CD4-positive, alpha-beta memory T cell (primary cell): ENCODE results near the gene CDC20. TPM values are rescaled to one million over a fixed set of nuclear protein-coding genes. Genes with fewer than 3 reads are reported as not detected.

Experiments used
- CTCF ChIA-PET: fragments of 350-600 bp; sonication (Branson Sonifier 250); formaldehyde crosslinking; loops from one replicate; lab custom pipeline; 2021; ENCODE audit warnings: inconsistent platforms; ENCODE audit not compliant: partially characterized antibody; lab: Charles Lee
- POLR2A ChIA-PET: fragments of 350-600 bp; sonication (Branson Sonifier 250); formaldehyde crosslinking; loops from one replicate; lab custom pipeline; 2021; ENCODE audit not compliant: partially characterized antibody; lab: Charles Lee
- DNase-seq, 5 donors: peaks; one replicate each; pipeline versions ENCODE4 v3.0.0 to v3.0.0-alpha.2; 2020 to 2022; ENCODE audit warnings: mixed read lengths in 1 of 5
- H3K27ac ChIP-seq: one replicate; pipeline ENCODE4 v1.7.0; 2013; ENCODE audit warnings: low read depth, low read length
- H3K27me3 ChIP-seq: 2 replicates; pipeline ENCODE4 v1.7.0; 2013; ENCODE audit warnings: mild to moderate bottlenecking, low read length, moderate library complexity; ENCODE audit not compliant: insufficient read depth
- H3K36me3 ChIP-seq: 2 replicates; pipeline ENCODE4 v1.7.0; 2013; ENCODE audit warnings: mild to moderate bottlenecking, low read length, moderate library complexity; ENCODE audit not compliant: insufficient read depth
- H3K4me1 ChIP-seq: 2 replicates; pipeline ENCODE4 v1.7.0; 2013; ENCODE audit warnings: mild to moderate bottlenecking, low read length, moderate library complexity; ENCODE audit not compliant: insufficient read depth
- H3K4me3 ChIP-seq, 2 donors: one replicate each; pipeline ENCODE4 v1.7.0; 2013; ENCODE audit warnings: low read length in 2 of 2, mild to moderate bottlenecking in 1 of 2
- H3K9me3 ChIP-seq, 2 donors: one replicate each; pipeline ENCODE4 v1.7.0; 2013; ENCODE audit warnings: low read length in 2 of 2, control low read depth in 1 of 2; ENCODE audit not compliant: control insufficient read depth in 1 of 2
- H3K27ac Mint-ChIP-seq, 7 donors: one replicate each; pipeline ENCODE4 v1.8.0; 2020 to 2021; ENCODE audit warnings: mixed read lengths in 7 of 7, mild to moderate bottlenecking in 6 of 7, inconsistent platforms in 3 of 7, moderate library complexity in 3 of 7
- H3K27me3 Mint-ChIP-seq, 2 donors: one replicate each; pipeline ENCODE4 v1.8.0; 2020 to 2021; ENCODE audit warnings: mixed read lengths in 2 of 2
- H3K36me3 Mint-ChIP-seq, 2 donors: one replicate each; pipeline ENCODE4 v1.8.0; 2020 to 2021; ENCODE audit warnings: mixed read lengths in 2 of 2, inconsistent platforms in 1 of 2, mild to moderate bottlenecking in 1 of 2
- H3K4me1 Mint-ChIP-seq, 4 donors: one replicate each; pipeline ENCODE4 v1.8.0; 2020 to 2021; ENCODE audit warnings: mixed read lengths in 4 of 4, mild to moderate bottlenecking in 1 of 4
- H3K4me3 Mint-ChIP-seq, 8 donors: one replicate each; pipeline ENCODE4 v1.8.0; 2020 to 2021; ENCODE audit warnings: mixed read lengths in 8 of 8, mild to moderate bottlenecking in 7 of 8, moderate library complexity in 6 of 8, inconsistent platforms in 3 of 8
- H3K9me3 Mint-ChIP-seq, 8 donors: one replicate each; pipeline ENCODE4 v1.8.0; 2020 to 2021; ENCODE audit warnings: mixed read lengths in 8 of 8, mild to moderate bottlenecking in 5 of 8, inconsistent platforms in 3 of 8, moderate library complexity in 1 of 8
- intact Hi-C: fragments of 100-400 bp; cut with micrococcal nuclease; formaldehyde crosslinking; loops from one replicate; pipeline ENCODE4 v1.15.1; 2023
- polyA plus RNA-seq, 2 donors: library from polyadenylated mRNA; unstranded; fragments of 300-500 nt; fragmentation: Illumina TruSeq; gene quantifications; one replicate each; pipeline ENCODE4 v1.2.3, GENCODE V29; 2021
- total RNA-seq, 2 experiments: library from RNA; stranded (reverse); gene quantifications; one replicate each; pipeline ENCODE4 v1.2.3, GENCODE V29; 2021

CDC20 gene
- total and polyA plus RNA-seq, 4 experiments from 2014 or later = 0.14 to 0.32 TPM; not detected in 2

DNA sequence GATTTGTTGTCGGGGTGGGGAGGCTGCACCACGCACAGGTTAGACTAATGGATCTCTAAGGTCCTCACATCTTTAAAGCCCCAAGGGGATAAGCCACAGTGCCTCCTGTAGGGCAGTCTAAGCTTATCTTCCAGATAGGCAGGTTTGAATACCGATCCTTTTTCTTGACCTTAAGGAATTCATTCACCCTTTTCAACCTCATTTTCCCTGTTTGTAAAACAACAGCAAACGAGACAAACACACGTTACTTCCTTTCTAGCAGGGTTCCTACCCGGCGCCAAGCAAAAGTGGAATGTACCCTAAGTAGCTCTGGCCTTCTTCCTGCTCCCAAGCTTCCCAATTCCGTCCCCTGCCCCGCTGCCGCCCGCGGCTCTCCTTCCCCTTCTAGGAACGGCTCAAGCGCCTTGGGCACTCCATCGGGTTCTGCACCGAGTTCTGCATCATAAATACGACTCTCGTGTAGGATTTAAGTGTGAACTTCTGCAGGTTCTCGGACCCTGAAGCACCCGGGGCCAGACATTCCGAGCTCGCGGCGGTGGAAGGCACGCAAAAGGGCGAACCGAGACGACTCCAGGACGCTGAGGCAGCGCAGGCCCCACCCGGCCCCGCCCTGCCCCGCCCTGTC is 548 bp upstream of the CDC20 start:
- no peaks in the 10 kb centered on the region for H3K9me3 ChIP-seq
- H3K27ac ChIP-seq = peak overlapping the region; percentile 67
- H3K4me3 ChIP-seq = peak overlapping the region; percentile 58 to 87
- CTCF ChIA-PET = interaction anchor here (0.7 to 1.6 kb wide), 7 partner anchors 9 to 577 kb away, joined by 3 to 15 read pairs (median 3); partner anchors contain the start of gene ELOVL1
- intact Hi-C loops = loop anchor here (1.0 to 2.0 kb wide), 4 partner anchors 9 to 181 kb away; partner anchors contain the start of genes ELOVL1, MED8 and SZT2
- peaks cover 14% of the 10 kb centered on the region for H3K36me3 ChIP-seq
- Mint-ChIP-seq H3K9me3 (no peaks in the 10 kb centered on the region), H3K36me3 (peaks cover 8 to 17% of the 10 kb centered on the region in 2 donors), H3K4me1 (peaks cover 10 to 27% (median 17%) of the 10 kb centered on the region in 4 donors), H3K27me3 (no peaks in the 10 kb centered on the region), H3K4me3 (peak overlapping the region; percentile 86 to 93 (median 90)), H3K27ac (peak overlapping the region; percentile 59 to 96 (median 89))
- H3K27me3 ChIP-seq = no peaks in the 10 kb centered on the region
- peak in 3 of 5 donors; percentile 17 to 22 (median 18) for DNase-seq
- POLR2A ChIA-PET = interaction anchor here (0.8 to 2.8 kb wide), 10 partner anchors 9 to 589 kb away, joined by 3 to 47 read pairs (median 4); partner anchors contain the start of genes ELOVL1, IPO13, MED8 and SZT2
- H3K4me1 ChIP-seq = peaks cover 21% of the 10 kb centered on the region

DNA sequence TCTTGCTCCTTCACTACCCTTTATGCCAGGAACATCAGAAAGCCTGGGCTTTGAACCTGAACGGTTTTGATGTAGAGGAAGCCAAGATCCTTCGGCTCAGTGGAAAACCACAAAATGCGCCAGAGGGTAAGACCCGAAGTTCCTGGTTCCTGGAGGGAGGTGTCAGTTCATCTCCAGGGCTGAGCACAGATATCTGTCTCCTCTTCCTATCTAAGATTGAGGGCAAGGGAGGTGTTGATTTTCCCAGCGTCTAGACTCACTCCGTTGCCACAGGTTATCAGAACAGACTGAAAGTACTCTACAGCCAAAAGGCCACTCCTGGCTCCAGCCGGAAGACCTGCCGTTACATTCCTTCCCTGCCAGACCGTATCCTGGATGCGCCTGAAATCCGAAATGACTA is 915 bp downstream of the CDC20 start:
- POLR2A ChIA-PET = interaction anchor here (2.8 kb wide), 1 partner anchor 30 kb away, joined by 28 read pairs; the partner anchor contains the start of genes MED8 and SZT2
- H3K4me1 Mint-ChIP-seq = peaks cover 8 to 27% (median 17%) of the 10 kb centered on the region in 4 donors
- H3K9me3 ChIP-seq = no peaks in the 10 kb centered on the region
- peak overlapping the region in 5 of 7 donors; percentile 7 to 66 (median 27) for H3K27ac Mint-ChIP-seq
- no peaks in the 10 kb centered on the region for H3K27me3 ChIP-seq
- peaks cover 21% of the 10 kb centered on the region for H3K4me1 ChIP-seq
- H3K9me3 Mint-ChIP-seq = no peaks in the 10 kb centered on the region
- no peaks in the 10 kb centered on the region for H3K27me3 Mint-ChIP-seq
- H3K4me3 Mint-ChIP-seq = peak overlapping the region in 7 of 8 donors; percentile 36 to 87 (median 65)
- H3K27ac ChIP-seq = no peak overlapping the region
- CTCF ChIA-PET = no interaction called here
- peaks cover 28% of the 10 kb centered on the region for H3K36me3 ChIP-seq
- intact Hi-C loops = loop anchor here (2.0 kb wide), 1 partner anchor 183 kb away; no protein-coding TSS in a partner anchor
- H3K36me3 Mint-ChIP-seq = peaks cover 15 to 29% of the 10 kb centered on the region in 2 donors
- DNase-seq = no peak
- no peak overlapping the region for H3K4me3 ChIP-seq

DNA sequence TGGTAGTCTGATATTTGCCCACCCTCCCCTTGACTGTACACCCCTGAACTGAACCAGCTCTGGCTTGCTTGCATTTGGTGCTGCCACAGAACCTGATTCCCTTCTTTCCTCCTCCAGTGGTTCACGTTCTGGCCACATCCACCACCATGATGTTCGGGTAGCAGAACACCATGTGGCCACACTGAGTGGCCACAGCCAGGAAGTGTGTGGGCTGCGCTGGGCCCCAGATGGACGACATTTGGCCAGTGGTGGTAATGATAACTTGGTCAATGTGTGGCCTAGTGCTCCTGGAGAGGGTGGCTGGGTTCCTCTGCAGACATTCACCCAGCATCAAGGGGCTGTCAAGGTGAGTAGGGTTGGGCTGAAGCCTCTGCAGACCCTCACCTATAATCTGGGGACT is 1.8 kb downstream of the CDC20 start:
- peaks cover 23% of the 10 kb centered on the region for H3K4me1 ChIP-seq
- intact Hi-C loops = no loop called here
- no peak overlapping the region for H3K27ac ChIP-seq
- no peaks in the 10 kb centered on the region for H3K9me3 ChIP-seq
- H3K4me3 Mint-ChIP-seq = peak overlapping the region in 2 of 8 donors; percentile 20 to 73
- CTCF ChIA-PET = no interaction called here
- H3K4me1 Mint-ChIP-seq = peaks cover 14 to 34% (median 24%) of the 10 kb centered on the region in 4 donors
- H3K9me3 Mint-ChIP-seq = no peaks in the 10 kb centered on the region
- peak overlapping the region in 1 of 7 donors; percentile 53 for H3K27ac Mint-ChIP-seq
- no peaks in the 10 kb centered on the region for H3K27me3 Mint-ChIP-seq
- no peaks in the 10 kb centered on the region for H3K27me3 ChIP-seq
- H3K36me3 ChIP-seq = peaks cover 36% of the 10 kb centered on the region
- DNase-seq = no peak
- no peak overlapping the region for H3K4me3 ChIP-seq
- POLR2A ChIA-PET = interaction anchor here (1.0 kb wide), 1 partner anchor 16 kb away, joined by 3 read pairs; no protein-coding TSS in a partner anchor
- peaks cover 14 to 37% of the 10 kb centered on the region in 2 donors for H3K36me3 Mint-ChIP-seq

DNA sequence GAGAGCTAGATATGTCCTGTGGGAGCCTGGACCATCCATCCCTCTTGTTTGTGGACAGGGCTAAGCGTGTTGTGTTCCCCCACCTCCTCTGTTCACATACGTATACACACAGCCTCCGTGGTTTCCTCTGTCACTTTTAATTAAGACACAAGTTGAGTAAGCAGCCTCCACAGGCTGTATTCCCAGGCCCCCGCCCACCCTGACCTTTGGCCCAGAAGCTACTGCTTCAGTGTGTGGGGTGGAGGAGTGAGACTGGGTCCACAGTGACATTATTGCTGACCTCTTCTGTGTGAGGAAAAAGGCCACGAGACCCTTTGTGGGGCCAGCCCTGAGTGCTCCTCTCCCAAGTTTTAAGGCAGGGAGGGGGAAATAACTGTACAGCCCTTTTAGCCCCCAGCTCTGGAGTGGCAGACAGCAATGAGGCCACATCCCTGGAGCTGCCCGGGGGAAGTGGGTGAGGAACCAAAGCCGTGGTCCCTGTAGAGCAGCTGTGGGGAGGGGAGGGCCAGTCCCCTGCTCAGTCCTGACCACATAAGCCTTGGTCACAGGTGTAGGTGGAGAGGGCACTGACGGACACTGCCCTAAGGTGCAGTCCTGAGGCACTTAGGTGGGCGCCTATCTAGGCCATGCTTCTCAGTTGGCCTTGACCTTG is 4.6 kb downstream of the CDC20 start:
- Mint-ChIP-seq H3K4me1 (peaks cover 18 to 46% (median 35%) of the 10 kb centered on the region in 4 donors), H3K4me3 (peak overlapping the region in 1 of 8 donors; percentile 59), H3K36me3 (peaks cover 14 to 53% of the 10 kb centered on the region in 2 donors), H3K27ac (peak overlapping the region in 4 of 7 donors; percentile 25 to 87 (median 51)), H3K9me3 (no peaks in the 10 kb centered on the region), H3K27me3 (no peaks in the 10 kb centered on the region)
- H3K4me1 ChIP-seq = peaks cover 32% of the 10 kb centered on the region
- ChIA-PET CTCF (no interaction called here), POLR2A (interaction anchor here (1.3 to 1.5 kb wide), 2 partner anchors 15 to 20 kb away, joined by 3 to 4 read pairs; no protein-coding TSS in a partner anchor)
- intact Hi-C loops = no loop called here
- H3K27ac ChIP-seq = no peak overlapping the region
- no peaks in the 10 kb centered on the region for H3K27me3 ChIP-seq
- peaks cover 36% of the 10 kb centered on the region for H3K36me3 ChIP-seq
- H3K9me3 ChIP-seq = no peaks in the 10 kb centered on the region
- no peak for DNase-seq
- H3K4me3 ChIP-seq = no peak overlapping the region

DNA sequence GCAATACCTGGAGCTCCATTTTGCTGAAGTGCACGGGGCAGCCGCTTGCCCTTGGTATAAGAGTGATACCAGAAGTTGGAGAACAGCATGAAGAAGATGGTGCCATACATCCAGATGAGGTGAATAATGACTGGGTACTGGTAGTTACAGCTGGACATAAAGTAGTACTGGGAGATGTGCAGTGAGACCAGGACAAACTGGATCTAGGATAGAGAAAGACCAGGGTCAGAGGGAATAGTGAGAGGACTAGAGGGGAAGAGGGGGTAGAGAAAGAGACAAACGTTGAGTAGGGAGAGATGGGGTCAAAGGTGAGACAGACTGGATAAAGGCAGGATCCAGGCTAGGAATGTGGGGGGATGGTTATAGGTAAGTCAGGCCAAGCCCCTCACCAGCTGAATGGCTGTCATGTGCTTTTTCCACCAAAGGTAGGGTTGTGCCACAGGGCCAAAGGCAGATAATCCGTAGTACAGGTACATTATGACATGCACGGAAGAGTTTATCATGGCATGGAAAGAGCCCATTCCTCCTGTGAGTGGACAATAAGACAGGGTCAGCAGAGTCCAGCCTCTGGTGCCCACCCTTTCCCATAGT is 5.2 kb downstream of the CDC20 start:
- Mint-ChIP-seq H3K4me3 (peak overlapping the region in 1 of 8 donors; percentile 59), H3K36me3 (peaks cover 14 to 54% of the 10 kb centered on the region in 2 donors), H3K27me3 (no peaks in the 10 kb centered on the region), H3K27ac (peak overlapping the region in 6 of 7 donors; percentile 25 to 87 (median 76)), H3K9me3 (no peaks in the 10 kb centered on the region), H3K4me1 (peaks cover 20 to 46% (median 36%) of the 10 kb centered on the region in 4 donors)
- ChIA-PET POLR2A (interaction anchor here (1.3 to 1.5 kb wide), 2 partner anchors 15 to 20 kb away, joined by 3 to 4 read pairs; no protein-coding TSS in a partner anchor), CTCF (no interaction called here)
- no peaks in the 10 kb centered on the region for H3K27me3 ChIP-seq
- no peak overlapping the region for H3K4me3 ChIP-seq
- no peak for DNase-seq
- intact Hi-C loops = no loop called here
- no peaks in the 10 kb centered on the region for H3K9me3 ChIP-seq
- H3K36me3 ChIP-seq = peaks cover 36% of the 10 kb centered on the region
- H3K4me1 ChIP-seq = peaks cover 36% of the 10 kb centered on the region
- H3K27ac ChIP-seq = no peak overlapping the region

DNA sequence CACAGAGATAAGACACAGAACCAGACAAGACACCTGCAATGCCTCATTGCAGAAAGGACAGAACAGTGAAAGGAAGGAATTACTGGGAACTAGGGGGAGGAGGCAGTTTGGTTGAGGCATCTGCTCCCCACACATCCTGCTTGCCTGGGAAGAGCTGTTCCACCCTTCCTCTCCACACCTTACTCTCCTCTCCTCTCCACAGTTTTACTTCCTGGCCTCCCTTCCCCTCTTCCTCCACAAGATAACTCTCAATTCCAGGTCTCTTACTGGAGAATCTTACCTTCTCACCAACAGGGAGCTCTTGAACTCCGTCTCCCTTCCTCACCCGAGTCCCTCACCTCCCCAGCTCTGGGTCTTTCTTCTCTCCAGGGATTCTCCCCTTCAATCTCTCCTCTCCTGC is 6.9 kb downstream of the CDC20 start:
- no peak for DNase-seq
- H3K36me3 ChIP-seq = peaks cover 36% of the 10 kb centered on the region
- peaks cover 24 to 46% (median 34%) of the 10 kb centered on the region in 4 donors for H3K4me1 Mint-ChIP-seq
- ChIA-PET POLR2A (interaction anchor here (1.1 to 3.4 kb wide), 2 partner anchors 11 to 24 kb away, joined by 3 to 42 read pairs; partner anchors contain the start of genes MED8 and SZT2), CTCF (no interaction called here)
- intact Hi-C loops = loop anchor here (5.0 kb wide), 1 partner anchor 87 kb away; the partner anchor contains the start of gene HYI
- no peaks in the 10 kb centered on the region for H3K9me3 Mint-ChIP-seq
- no peaks in the 10 kb centered on the region for H3K27me3 Mint-ChIP-seq
- peak overlapping the region; percentile 58 to 94 (median 68) for H3K4me3 Mint-ChIP-seq
- peaks cover 14 to 53% of the 10 kb centered on the region in 2 donors for H3K36me3 Mint-ChIP-seq
- peak overlapping the region; percentile 81 for H3K27ac ChIP-seq
- H3K9me3 ChIP-seq = no peaks in the 10 kb centered on the region
- H3K27ac Mint-ChIP-seq = peak overlapping the region; percentile 74 to 90 (median 85)
- no peaks in the 10 kb centered on the region for H3K27me3 ChIP-seq
- no peak overlapping the region for H3K4me3 ChIP-seq
- H3K4me1 ChIP-seq = peaks cover 26% of the 10 kb centered on the region
